Globus pallidus (tissue), 1 donor: ENCODE data around the gene ZNF263.
A peak's percentile ranks its signal among the peaks of the same experiment; 100 is the strongest.
"Not testable (repeated sequence)": the region's sequence is repeated elsewhere in the genome, so short reads cannot be mapped to it uniquely, and the experiment has no call there.

Experiments used
- DNase-seq: peaks from one replicate; pipeline ENCODE4 v3.0.0-alpha.2; 2015; ENCODE audit warnings: low spot score

ZNF263 gene

DNA sequence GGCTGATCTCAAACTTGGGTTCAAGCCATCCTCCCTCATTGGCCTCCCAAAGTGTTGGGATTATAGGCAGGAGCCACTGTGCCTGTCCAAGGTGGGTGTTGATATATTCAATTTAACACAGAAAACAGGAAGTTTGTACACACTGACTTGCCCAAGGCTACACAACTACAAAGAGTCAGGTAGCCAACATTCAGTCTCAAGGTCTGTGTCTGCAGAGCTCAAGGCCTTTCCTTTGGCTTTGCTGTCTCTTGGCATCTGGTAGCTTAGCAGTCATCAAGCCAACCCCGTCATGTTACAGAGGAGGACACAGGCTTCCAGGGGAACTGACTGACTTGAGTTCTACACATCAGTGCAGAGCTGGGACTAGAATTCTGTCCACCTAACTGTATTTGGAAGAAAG, 15.0 kb upstream of the ZNF263 start:
- no peak for DNase-seq

DNA sequence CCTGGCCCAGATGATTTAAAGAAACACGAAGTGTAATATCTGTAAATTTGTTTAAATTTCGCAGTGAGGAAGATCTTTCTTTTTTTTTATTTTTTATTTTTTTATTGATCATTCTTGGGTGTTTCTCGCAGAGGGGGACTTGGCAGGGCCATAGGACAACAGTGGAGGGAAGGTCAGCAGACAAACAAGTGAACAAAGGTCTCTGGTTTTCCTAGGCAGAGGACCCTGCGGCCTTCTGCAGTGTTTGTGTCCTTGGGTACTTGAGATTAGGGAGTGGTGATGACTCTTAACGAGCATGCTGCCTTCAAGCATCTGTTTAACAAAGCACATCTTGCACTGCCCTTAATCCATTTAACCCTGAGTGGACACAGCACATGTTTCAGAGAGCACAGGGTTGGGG, 12.6 kb upstream of the ZNF263 start:
- DNase-seq: not testable (repeated sequence)

DNA sequence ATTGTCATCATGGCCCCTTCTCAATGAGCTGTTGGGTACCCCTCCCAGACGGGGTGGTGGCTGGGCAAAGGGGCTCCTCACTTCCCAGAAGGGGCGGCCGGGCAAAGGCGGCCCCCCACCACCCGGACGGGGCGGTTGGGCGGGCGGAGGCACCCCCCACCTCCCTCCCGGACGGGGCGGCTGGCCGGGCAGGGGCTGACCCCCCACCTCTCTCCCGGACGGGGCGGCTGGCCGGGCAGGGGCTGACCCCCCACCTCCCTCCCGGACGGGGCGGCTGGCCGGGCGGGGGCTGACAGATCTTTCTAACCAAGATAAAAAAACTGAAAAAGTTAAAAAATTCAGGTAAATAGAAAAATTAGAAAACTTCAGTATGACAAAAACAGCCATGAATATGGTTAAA, 12.0 kb upstream of the ZNF263 start:
- DNase-seq: not testable (repeated sequence)

DNA sequence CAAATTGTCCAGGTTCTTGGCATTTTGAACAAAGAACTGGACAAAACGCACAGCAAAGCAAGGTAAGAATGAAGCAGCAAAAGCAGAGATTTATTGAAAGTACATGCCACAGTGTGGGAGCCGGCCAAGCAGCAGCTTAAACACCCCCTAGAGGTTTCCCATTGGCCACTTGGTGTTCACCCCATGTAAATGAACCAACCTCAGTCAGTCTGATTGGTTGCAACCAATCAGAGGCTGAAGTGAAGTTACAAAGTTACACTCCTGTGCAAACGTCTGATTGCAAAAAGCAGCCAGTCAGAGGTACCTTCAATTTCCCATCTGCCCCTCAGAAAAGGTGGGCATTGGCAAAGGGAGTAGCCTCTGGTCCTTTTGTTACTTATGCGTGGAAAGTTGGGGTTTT, 8.8 kb upstream of the ZNF263 start:
- no peak for DNase-seq

DNA sequence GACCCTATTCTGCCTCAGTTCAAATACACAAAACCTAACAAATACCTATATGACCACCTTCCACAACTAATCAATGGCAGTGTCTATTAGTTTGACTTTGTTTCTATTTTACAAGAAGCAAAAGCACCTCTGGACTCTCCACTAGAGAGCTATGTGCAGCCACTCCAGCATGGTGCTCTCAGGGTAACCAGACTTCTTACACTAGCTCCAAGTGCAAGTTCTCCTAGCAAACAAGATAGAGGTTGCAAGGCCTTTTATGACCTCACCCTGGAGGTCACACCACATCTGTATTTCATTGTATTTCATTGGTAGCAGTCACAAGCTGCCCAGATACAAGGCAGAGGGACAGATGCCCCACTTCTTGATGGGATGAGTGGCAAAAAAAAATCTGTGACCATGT, 8.3 kb upstream of the ZNF263 start:
- DNase-seq: no peak

DNA sequence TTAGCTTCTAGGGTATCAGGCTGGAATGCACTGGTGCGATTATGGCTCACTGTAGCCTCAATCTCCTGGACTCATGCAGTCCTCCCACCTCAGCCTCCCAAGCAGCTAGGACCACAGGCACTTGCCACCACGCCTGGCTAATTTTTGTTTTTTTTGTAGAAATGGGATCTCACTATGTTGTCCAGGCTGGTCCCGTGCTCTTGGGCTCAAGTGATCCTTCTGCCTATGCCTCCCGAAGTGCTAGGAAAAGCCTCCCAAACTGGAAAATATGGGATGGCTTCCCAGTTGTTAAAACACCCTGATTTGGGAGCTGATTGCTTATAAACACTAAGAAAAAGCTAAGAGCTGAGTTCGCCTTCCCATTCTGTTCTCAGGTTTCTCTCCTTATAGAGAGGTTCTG, 6.6 kb upstream of the ZNF263 start:
- DNase-seq: no peak

DNA sequence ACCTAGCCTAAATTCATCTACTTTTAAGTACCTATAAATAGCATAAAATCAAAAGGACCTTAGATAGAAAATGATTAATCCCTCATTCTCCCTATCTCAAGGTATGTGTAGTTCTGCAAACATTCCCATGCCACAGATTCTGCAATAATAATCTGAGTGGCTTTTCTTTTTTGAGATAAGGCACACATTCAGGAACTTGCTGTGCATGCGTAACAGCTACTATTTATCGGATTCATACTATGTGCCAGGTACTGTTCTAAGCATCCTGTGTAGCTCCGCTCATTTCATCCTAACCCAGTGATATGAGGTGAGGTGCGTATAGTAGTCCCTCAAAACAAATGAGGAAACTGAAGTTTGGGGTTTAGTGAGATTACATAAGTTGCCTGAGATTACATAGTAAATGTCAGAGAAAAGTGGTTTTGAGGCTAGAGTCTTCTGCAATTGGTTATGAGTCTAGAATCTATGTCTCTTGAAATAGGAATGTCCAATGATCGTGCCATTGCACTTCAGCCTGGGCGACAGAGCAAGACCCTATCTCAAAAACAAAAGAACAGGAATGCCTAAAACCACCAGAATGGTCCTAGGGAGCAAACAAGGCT, 2.0 kb upstream of the ZNF263 start:
- DNase-seq: no peak

DNA sequence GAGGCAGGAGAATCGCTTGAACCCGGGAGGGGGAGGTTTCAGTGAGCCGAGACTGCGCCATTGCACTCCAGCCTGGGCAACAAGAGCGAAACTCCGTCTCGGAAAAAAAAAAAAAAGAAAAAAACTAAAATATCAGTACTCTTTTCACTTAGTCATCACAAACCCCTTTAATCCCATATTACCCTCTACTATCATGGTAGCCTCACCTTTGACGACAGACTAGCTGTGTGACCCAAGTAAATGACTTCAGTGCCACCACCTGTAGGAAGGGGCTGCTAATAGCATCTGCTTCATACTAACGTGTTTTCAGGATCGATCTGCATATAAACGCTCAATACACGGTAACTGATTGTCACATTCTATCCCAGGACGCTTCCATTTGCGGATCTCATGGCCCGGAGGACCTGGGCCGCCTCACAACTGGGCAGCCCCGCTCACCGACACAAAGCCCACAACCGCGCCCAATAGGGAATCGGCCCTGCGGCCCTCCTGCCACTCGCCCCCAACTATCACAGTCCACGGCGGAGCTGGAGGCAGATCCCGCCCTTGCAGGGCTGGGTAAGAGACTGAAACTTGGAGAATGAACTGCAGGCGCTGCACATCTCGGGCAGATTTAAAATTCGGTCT, 1.1 kb upstream of the ZNF263 start:
- no peak for DNase-seq

DNA sequence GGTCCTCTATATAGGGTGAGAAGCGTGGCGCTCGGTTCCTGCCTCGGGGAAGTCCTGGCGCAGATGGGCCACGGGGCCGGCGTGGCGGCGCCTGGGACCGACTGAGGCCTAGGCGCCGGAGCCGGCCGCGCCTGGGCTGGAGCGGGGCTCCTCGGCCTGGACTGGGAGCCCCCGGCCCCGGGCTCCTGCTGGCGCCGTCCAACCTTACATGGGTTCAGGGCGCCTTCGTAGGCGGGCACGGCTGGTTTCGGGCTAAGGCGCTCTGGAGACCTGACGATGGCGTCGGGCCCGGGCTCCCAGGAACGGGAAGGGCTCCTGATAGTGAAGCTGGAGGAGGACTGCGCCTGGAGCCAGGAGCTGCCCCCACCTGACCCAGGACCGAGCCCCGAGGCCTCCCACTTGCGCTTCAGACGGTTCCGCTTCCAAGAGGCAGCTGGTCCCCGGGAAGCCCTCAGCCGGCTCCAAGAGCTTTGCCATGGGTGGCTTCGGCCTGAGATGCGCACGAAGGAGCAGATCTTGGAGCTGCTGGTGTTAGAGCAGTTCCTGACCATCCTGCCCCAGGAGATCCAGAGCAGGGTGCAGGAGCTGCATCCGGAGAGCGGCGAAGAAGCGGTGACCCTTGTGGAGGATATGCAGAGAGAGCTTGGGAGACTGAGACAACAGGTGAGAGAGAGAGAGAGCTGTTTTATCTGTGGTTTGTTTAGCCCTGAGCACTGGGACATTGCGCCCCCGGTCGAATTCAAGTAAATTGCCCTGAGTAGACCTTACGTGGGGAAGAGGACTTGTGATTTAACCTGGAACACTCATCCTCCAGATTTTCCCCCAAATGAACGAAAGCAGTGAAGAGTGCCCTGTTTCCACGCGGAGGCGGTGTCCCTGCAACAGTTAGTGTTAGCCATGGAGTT, 504 bp downstream of the ZNF263 start:
- DNase-seq: no peak

DNA sequence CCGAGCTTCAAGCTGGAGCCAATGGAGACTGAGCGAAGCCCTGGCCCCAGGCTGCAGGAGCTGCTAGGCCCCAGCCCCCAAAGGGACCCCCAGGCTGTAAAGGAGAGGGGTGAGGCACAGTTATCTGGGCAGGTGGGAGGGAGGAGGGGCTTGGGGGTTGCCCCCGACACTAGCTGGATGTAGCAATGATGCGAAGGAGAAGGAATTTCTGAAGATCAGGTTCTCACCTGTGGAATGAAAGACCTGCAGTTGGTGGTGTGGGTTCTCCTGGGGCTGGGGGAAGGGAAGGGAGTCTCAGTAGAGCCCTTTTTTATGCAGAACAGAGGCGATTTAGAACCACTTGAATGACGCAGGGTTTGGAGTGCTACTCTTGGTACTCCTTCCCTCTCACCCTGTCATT, 1.8 kb downstream of the ZNF263 start:
- DNase-seq: no peak

DNA sequence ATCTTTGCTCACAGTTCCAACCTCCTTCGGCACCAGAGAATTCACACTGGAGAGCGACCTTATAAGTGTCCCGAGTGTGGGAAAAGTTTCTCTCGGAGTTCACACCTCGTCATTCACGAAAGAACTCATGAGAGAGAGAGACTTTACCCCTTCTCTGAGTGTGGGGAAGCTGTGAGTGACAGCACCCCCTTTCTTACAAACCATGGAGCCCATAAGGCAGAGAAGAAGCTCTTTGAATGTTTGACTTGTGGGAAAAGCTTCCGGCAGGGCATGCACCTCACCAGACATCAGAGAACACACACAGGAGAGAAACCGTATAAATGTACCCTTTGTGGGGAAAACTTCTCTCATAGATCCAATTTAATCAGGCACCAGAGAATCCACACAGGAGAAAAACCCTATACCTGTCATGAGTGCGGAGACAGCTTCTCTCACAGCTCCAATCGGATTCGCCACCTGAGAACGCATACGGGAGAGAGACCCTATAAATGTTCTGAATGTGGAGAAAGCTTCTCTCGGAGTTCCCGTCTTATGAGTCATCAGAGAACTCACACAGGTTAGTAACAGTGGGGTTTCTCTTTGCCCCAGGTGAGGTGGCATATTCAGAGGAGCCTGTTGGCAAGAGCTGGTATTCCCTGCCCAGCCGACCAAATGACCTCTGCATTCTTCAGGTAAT, 6.8 kb downstream of the ZNF263 start:
- DNase-seq: no peak

DNA sequence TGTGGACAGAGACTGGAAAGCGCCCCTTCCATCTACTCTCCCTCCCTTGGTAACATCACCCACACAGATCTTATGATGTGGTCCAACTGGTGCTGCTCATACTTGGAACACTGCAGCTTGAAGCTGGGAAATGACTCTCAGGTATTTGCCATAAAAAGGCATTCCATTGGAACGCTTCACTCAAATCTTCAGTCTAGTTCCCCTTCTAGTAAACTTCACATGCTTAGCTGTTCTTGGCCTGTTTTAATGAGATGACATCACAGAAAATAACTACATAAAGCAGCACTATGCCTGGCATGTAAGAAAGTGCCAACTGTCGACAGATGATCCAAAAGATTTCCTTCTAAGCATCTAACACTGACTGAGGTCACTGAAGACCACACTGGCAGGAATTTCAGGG, 9.3 kb downstream of the ZNF263 start:
- no peak for DNase-seq

DNA sequence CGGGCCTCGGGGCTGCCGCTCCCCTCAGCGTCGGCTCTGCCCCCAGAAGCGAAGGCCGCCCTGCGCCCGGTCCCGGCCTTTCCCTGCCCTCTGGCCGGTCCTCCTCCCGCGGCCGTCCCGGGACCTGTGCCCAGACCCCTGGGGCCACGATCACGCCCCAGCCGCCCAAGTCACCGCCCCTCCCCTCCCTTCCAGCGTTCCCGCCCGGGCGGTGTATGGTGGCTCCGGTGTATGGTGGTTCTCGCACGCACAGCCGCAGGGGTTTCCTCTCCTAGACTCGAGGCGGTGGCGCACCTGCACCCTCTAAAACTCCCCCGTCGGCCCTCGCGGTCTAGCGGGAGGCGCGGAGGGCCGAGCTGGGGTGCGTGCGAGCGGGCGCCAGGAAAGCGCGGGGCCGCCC, 11.9 kb downstream of the ZNF263 start:
- no peak for DNase-seq

DNA sequence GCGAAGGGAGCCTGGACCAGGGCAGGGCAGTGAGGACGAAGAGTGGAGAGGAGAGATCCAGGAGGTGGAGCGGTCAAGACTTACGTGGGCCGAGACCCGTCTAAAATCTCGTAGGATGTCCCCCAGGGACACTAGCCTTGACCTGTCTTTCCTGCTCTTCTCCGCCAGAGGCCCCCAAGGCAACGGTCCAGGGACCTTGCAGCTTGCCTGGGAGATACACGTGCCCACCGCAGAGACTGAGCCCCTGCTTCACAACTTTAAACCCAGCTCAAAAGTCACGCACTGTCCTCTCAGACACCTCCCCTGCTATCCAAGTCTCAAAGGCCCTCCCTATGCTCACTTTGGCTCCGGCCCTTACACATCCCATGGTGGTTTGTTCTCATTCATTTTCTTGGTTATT, 12.5 kb downstream of the ZNF263 start:
- DNase-seq: no peak

DNA sequence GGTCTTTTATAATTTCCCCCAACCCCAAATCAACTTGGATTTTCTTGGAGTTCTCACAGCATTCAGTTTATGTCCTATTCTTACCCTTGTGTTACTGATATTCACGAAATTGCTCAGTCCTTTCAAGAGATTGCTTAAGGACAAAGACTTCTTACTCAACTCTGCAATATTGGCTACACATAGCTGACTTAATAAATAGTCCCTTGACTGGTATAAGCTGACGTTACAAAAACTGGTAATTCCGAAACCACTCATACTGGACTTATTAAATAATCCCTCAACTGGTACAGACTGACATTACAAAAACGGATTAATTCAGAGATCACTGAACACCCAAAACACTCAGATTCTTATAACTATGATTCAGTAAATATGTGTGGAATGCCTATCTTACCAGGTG, 21.1 kb downstream of the ZNF263 start:
- DNase-seq: no peak

DNA sequence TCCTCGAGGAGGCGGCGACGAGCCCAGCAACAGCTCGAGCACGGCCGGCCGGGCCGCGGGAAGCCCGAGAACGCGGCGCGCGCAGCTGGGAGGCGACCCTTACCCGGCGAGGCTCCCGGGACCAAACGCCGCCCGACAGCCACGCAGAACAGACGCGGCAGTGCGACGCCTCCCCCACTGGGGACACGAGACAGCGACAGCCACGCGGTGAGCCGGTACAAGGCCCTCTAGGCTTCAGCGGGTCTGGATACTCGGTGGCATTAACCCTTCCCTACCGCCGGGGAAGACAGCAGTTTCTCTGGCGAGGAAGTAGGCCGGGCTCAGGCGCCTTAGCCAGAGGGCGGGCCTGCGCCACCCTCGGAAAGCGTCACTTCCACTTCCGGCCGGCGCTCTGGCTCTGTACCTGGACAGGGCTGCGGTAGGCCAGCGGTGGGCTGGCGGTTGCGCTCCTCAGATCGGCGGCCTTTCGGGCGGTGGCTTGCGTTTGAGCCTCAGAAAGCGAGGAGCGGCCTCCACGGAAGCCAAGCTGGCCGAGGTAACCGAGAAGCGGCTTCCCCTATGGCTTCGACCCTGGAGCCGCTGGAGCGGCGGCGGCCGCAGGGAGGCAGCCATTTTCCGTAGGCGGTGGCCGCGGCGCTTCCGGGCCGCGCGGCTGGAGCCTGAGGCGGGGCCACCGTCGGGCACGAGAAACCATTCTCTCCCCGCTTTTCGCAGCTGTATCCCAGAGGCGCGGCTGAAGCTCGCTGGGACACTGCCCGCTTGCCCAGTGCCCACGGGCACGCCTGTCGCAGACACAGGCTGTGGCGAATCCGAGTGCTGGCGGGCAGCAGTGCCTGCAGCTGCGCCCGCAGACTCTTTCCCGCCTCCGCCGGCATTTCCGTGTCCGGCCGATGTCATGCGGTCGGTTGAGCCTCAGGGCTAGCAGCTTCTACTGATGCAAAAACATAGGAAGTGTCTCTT, 22.1 kb downstream of the ZNF263 start, which contains the start of the genes TIGD7 and ZNF75A:
Gene TIGD7 (minus strand): TSS at position 322 of the 960 bp plus-strand sequence. CDS start 4,816 bp downstream, outside the sequence.
Gene ZNF75A (plus strand): TSS at position 389 of the 960 bp plus-strand sequence. CDS start 2,932 bp downstream, outside the sequence.
- peak; percentile 92 for DNase-seq

DNA sequence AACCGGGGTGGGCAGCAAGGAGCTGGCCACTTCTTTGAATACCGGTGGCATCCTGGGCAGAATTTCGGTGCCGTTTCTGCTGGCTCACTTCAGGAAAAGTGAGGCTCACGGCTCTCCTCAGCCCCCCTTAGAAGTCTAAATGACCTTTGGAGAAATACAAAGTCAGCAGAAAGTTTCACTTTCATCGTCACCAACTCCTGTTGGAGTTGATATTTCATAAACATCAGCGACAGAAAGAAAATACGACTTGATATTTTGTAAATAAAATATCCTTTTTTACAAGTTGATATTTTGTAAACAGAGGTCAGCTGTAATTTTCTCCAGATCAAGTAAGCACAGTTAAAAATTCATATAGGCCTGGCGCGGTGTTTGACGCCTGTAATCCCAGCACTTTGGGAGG, 22.8 kb downstream of the ZNF263 start:
- no peak for DNase-seq

DNA sequence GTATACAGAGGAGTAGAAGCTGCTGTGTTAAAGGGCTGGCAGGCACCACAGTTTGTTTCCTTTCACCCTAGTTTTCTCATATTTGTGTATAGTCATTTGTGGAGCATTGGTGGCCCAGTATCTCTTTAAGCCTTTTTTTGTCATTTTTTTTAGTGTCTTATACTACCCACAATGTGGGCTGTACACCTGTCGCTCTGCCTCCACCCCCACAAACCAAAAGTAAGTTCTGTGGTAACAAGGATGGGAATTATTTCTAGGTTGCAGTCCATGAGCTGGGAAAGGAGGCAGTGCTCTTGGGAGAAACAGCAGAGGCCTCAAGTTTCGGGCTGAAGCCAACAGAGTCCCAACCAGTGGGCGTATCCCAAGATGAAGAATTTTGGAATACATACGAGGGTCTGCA, 28.2 kb downstream of the ZNF263 start:
- DNase-seq: no peak

DNA sequence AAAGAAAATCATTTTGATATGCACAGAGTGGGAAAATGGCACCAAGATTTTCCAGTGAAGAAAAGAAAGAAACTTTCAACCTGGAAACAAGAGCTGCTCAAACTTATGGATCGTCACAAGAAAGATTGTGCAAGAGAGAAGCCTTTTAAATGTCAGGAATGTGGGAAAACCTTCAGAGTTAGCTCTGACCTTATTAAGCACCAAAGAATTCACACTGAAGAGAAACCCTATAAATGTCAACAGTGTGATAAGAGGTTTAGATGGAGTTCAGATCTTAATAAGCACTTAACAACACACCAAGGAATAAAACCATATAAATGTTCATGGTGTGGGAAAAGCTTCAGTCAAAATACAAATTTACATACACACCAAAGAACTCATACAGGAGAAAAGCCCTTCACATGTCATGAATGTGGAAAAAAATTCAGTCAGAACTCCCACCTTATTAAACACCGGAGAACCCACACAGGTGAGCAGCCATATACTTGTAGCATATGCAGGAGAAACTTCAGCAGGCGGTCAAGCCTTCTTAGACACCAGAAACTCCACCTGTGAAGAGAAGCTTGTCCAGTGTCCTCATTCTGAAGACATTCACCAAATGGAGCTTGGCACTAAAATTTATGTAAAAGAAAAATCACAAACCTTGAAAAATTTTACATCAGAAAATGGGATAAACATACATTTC, 34.2 kb downstream of the ZNF263 start:
- DNase-seq: no peak

DNA sequence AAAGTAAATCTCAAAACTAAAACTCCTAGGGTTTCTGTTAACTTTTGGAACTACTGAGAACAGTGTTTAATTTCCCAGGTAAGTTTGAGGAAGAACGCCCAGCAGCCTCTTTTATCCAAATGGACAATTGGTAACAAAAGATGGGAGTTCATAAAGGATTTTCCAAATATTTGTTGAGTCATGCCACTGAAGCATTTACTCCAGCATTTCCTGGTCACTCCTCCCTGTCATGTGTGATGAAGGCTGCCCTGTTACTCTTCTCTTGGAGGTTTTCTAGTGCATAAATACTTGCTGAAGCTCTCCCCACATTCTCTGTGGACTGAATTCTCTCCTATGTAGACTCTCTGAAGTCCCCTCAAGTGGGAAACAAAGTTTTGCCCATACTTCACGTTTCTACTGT, 38.5 kb downstream of the ZNF263 start:
- no peak for DNase-seq

DNA sequence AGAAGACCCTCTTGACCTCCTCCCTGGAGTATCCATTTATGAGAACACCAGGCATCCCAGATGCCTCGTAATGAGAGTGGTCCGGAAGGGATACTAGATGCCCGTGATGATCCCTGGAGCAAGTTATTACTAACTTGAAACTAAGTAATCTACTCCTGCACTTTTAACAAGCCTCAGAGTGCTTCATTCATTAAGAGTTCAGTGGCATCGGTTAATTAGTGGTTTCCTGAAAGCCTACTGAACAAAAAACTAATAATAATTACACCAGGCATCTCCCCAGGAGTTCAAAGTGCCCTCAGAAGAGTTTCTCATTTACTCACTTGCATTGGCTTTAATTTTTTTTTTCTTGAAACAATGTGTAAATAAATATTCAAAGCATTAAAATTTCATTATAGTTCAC, 44.2 kb downstream of the ZNF263 start:
- DNase-seq: no peak
